Upper lobe of left lung (tissue), 4 donors: ENCODE measurements around the gene ACY1.

Source experiments
- POLR2A ChIP-seq, 4 donors: fragments of 450-650 bp; IDR thresholded peaks; one replicate each; pipeline ENCODE4 v1.5.1; 2016 to 2017; ENCODE audit warnings: antibody characterized with exemption in 4 of 4, mild to moderate bottlenecking in 2 of 4
- POLR2AphosphoS5 ChIP-seq, 2 donors: sonication (generic); formaldehyde crosslinking; IDR thresholded peaks; one replicate each; pipeline ENCODE4 v1.5.1; 2017; ENCODE audit warnings: antibody characterized with exemption in 2 of 2
- TF ChIP-seq, protein P1 (sequence below), 6 experiments: fragments of 450-650 bp in 4 of 6; fragments of 200-600 bp in 2 of 6; sonication (generic) in 2 of 6; IDR thresholded peaks; one replicate each; pipeline ENCODE4 v1.5.1; 2016 to 2019; ENCODE audit warnings: antibody characterized with exemption in 6 of 6

DNA sequence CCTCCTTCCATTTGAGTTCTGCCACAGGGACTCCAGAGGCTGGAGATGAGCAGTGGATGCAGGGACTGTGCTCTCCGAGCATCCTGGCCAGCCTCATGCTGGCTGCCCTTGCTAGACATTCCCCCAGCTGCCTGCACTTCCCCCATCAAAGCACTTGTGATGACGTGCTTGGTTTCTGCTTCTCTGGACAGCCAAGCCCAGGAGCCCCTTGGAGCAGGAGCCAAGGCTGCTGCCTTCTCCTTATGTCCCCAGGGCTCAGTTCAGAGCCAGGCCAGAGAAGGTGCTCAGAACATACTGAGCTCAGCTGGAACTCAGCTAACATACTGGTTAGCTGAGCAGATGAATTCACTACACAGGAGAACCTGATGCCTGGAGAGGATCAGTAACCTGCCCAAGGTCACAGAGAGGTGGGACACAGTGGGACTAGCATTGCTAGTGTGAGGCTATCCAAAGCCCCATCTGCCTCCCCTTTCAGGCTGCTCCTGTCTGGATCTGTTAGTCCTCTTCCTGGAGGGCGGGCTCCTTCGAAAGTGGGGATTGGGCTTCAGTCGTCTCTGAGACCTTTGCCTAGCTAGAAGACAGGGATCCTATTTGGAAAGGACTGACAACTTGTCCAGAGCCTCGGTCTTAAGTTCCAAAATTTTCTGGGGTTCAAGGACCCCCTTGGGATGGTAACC, 20.3 kb upstream of the ACY1 start:
- TF ChIP-seq, protein P1, sequence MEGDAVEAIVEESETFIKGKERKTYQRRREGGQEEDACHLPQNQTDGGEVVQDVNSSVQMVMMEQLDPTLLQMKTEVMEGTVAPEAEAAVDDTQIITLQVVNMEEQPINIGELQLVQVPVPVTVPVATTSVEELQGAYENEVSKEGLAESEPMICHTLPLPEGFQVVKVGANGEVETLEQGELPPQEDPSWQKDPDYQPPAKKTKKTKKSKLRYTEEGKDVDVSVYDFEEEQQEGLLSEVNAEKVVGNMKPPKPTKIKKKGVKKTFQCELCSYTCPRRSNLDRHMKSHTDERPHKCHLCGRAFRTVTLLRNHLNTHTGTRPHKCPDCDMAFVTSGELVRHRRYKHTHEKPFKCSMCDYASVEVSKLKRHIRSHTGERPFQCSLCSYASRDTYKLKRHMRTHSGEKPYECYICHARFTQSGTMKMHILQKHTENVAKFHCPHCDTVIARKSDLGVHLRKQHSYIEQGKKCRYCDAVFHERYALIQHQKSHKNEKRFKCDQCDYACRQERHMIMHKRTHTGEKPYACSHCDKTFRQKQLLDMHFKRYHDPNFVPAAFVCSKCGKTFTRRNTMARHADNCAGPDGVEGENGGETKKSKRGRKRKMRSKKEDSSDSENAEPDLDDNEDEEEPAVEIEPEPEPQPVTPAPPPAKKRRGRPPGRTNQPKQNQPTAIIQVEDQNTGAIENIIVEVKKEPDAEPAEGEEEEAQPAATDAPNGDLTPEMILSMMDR (IDR thresholded peaks at IDR 0.05) = no peak
- no peak for TF ChIP-seq POLR2A (IDR thresholded peaks at IDR 0.05)
- no peak for TF ChIP-seq POLR2AphosphoS5 (IDR thresholded peaks at IDR 0.05)
